Stimulated activated naive CD4-positive, alpha-beta T cell (primary cell): ENCODE measurements around the gene ZC3H12C.
"Not testable (repeated sequence)": the region's sequence is repeated elsewhere in the genome, so short reads cannot be mapped to it uniquely, and the experiment has no call there.

Experiments
- DNase-seq, 6 experiments: peaks; one replicate each; lab custom pipeline; 2025; lab: John Stamatoyannopoulos, UW

ZC3H12C gene

DNA sequence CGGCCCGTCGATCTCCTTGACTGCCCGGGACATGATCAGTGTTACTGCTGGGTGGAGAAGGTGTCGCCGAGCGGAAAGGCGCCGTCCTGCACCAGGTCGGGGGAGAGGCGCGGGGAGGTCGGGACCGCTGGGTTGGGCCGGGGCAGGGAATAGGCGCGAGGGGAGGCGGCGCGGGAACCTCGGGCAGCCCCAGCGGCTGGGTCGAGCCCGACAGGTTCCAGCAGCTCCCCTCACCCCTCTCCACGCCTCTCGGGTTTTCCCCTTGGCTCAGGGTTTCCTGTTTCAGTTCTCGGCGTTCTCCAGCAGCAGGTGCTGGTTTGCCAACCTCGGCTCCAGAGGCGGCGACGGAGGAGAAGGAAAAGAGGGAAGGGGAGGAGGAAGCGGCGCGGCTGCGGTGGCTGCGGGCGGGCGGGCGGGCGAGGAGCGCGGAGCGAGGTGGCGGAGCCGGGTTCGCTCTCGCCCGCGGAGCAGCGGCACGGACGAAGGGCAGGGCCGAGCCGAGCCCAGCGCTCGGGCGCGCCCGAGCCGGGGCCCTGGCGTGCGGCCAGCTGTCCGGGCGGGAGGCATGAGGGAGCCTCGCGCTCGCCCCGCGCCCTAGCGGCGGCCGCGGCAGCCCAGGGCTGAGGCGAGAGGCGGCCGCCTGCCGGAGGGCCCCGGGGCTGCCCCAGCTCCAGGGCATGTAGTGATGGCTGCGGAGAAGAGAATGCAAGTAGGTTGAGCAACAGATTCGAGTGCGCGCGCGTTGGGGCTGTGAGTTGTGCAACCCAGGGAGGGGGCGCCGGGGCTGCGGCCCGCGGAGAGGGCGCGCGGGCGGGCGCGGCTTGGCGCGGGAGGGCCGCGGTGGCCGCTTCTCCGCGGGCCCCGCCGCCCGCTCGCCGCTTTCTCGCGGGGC is at the start of gene ZC3H12C:
Gene ZC3H12C, plus strand, starts transcription at position 878 of the 892 bp plus-strand sequence. CDS start 20 bp downstream, outside the sequence.
- DNase-seq: no peak

DNA sequence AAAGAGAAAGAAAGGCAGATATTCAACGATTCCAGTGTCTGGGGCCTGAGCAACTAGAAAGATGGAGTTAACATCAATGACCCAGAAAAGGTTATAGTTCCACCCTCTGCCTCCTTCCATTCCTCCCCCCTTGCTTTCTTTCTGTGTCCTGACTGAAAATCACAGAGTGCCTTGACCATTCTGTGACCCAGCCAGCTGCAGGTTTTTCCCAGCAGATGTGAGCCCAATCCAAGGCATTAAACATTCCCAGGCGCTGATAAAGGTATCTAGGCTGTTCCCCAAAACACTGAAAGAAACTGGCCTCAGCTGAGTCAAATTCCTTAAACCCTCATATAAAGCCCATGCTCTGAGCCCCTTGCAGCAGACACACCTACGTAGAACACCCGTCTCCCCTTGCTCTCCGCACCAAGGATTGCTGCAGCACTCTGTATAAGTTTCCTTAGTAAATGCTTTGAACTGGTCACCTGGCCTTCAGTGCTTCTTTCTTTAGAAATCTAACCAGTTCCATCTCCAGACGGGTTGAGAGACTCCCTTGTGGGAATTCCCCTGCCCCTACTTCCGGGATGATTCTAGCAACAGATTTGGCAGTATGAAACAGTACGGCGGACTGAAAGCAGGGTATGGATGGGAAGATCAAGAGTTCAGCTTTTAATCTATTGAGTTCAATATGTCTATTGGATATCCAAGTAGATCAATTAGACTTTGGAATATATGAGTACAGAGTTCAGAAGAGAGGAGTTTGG is 48.8 kb upstream of the ZC3H12C start:
- no peak for DNase-seq

GRCh38 chr11:110046775-110047380 is 46.3 kb upstream of the ZC3H12C start:
- no peak for DNase-seq

- no peak for DNase-seq
Measured at GRCh38 chr11:110049501-110050200, 43.5 kb upstream of the ZC3H12C start.

DNA sequence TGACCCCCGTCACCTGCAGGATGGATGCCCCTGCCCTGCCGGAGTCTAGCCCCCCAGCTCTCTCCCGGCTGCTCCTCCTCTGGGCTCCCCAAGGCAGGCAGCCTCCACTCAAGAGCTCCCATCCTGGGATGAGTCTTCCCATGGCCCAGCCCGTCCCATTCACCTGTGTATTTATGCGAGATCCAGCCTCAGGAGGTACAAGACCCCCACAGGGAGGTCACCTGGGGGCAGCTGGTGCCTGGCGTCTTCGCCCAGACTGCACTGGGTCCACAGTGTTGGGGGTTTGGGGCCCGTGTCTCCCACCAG is 43.0 kb upstream of the ZC3H12C start:
- no peak for DNase-seq

DNA sequence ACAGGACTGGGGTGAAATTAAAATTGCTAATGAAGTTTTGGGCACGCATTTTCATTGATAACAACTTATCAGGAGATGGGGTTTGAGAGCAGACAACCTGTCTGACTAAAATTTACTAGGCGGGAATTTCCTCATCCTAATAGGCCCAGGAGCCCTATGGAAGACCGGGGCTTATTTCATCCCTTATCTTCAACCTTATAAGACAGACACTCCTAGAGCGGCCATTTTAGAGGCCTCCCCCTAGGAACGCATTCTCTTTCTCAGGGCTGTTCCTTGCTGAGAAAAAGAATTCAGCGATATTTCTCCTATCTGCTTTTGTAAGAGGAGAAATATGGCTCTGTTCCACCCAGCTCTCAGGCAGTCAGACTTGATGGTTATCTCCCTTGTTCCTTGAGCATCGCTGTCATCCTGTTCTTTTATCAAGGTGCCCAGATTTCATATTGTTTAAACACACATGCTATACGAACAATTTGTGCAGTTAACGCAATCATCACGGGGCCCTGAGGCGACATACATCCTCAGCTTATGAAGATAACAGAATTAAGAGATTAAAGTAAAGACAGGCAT is 39.3 kb upstream of the ZC3H12C start:
- no peak for DNase-seq

- no peak for DNase-seq
Measured at GRCh38 chr11:110056956-110057355, 36.2 kb upstream of the ZC3H12C start.

DNA sequence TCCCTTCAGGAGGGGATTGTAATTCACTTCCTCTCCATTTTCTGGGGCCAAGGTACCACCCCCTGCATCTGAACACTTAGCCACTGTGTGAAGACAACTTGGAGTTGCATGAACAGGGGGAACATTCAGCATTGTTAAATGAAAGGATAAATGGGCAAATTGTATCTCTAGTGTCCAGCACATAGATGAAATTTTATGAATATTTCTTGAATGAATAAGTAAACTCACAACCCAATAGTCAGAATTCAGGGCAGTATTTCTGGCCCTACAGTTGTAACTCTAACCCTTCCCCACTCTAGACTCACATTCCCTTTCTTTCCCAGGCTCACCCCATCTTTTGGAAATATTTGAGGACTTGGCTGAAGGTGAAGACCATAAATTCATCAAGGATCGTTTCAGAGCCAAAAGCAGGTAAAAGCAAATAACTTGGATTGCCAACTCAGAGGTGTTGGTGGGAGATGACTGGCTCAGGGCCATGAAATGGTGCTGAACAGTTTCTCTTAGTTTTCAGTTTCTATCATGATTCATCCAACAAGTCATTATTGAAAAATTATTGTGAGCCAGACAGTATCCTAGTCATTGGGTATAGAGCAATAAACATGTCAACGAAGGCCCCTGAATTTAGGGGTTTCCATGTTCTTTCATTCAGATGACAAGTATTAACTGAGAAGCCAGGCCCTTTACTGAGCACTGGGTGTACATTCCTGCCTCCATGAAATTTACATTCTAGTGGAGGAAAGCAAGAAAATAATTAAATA is 33.3 kb upstream of the ZC3H12C start:
- DNase-seq: no peak

DNA sequence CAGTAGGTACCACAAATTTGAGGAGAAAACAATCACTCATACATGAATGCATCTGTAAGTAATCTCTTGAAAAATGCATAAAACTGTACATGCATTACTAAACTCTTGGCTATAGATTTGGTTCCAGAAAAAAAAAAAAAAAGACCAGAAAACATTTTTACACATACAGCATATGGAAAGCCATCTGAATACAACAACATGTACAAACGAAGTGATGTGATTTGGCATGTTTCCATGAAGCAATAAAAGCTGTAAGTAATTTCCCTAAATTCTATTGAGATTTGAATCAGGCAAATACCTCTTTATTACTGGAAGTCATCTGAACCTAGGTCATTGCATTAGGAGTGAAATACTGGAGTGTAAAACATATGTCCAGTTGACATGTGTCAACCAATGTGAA is 31.9 kb upstream of the ZC3H12C start:
- DNase-seq: no peak

- no peak for DNase-seq
Measured at GRCh38 chr11:110062247-110062646, 30.9 kb upstream of the ZC3H12C start.

DNA sequence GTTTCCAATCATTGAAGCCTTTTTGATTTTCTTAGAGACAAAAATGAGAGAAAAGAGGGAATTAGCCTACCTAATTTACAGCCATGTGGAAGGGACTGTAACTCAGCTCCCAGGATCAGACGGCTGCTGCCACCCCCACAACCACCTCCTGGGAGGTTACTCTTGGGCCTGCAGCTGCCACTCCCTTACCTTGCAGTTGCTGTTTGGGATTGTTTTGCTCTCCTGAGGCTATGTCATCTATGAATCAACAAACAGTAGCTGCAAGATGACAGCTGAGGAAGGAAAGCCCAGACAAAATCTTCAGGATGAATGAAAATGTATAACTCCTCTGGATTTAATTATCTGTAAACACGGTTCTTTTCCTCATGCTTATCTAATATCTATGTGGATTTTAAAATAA is 28.0 kb upstream of the ZC3H12C start:
- no peak for DNase-seq

DNA sequence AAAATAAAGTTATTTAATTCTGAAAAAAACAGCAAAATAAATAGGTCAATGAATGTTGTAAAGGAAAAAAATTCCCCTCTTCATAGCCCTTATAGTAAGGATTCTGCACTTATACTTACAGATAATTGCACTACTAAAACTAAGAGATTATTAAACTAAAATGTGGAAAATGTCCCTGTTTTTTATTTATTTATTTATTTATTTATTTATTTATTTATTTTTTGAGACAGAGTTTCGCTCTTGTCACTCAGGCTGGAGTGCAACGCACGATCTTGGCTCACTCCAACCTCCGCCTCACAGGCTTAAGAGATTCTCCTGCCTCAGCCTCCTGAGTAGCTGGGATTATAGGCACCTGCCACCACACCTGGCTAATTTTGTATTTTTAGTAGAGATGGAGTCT is 25.2 kb upstream of the ZC3H12C start:
- DNase-seq: not testable (repeated sequence)

DNA sequence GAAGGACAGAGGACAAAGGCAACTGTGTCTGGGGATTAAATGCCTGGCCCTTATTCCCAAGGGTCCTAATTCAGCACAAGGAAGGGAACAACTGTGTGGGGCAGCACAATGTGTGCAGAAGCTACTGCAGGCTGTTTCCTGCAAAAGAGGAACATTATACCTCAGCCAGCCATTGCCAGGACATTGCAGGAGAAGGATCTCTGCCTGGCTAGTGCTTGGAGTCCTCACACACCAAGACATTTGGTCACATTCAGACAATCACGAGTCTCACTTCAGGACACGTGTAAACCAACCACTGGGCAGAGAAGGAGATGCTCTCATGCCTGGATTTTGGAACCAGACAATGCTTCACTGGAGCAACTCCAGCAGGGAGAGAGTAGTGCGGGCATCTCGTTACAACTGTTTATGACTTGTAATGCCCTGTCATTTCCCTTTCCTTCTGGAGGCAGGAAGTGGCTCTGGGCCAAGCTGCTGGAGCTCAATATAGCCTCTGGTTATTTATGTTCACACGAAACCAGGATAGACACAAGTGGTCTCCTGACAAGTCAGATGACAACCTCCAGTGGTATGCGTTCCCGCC is 23.9 kb upstream of the ZC3H12C start:
- no peak for DNase-seq

- DNase-seq: no peak
Measured at GRCh38 chr11:110070176-110070575, 23.0 kb upstream of the ZC3H12C start.

DNA sequence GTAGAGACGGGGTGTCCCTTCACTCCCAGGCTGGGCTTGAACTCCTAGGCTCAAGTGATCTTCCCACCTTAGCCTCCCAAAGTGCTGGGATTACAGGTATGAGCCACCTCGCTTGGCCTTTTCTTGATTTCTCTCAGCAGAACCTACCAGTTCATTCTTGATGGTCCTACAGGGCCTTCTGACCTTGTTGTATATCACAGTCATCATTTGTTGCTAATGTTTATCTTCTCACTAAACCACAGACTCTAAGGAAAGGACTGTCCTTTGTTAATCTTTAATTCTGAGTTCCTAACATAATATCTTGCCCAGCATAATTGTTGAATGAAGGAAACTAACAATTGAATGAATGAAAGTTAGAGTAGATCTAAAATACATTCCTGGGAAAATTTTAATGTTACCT is 22.0 kb upstream of the ZC3H12C start:
- no peak for DNase-seq

DNA sequence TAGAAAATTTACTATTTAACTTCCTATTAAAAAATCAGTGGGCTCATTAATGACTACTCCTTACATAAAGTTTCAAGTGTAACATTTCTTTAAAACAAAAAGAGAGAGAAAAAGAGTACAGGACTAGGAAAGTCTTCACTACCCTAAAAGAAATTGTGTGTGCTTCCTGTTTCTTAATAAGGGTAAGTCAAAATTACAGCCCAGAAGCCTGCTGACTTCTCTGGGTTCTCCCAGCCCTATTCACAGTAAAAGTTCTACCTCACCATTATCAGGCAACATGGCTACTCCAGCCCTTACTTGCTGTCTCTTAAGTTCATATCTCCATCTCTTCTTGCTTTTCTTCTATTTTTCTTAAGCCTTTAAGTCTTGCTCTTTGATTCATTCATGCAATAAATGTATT is 20.3 kb upstream of the ZC3H12C start:
- no peak for DNase-seq

- DNase-seq: no peak
Measured at GRCh38 chr11:110074499-110074898, 18.7 kb upstream of the ZC3H12C start.

GRCh38 chr11:110075105-110075846 is 17.9 kb upstream of the ZC3H12C start:
- no peak for DNase-seq

GRCh38 chr11:110075847-110076208 is 17.4 kb upstream of the ZC3H12C start:
- DNase-seq: no peak

DNA sequence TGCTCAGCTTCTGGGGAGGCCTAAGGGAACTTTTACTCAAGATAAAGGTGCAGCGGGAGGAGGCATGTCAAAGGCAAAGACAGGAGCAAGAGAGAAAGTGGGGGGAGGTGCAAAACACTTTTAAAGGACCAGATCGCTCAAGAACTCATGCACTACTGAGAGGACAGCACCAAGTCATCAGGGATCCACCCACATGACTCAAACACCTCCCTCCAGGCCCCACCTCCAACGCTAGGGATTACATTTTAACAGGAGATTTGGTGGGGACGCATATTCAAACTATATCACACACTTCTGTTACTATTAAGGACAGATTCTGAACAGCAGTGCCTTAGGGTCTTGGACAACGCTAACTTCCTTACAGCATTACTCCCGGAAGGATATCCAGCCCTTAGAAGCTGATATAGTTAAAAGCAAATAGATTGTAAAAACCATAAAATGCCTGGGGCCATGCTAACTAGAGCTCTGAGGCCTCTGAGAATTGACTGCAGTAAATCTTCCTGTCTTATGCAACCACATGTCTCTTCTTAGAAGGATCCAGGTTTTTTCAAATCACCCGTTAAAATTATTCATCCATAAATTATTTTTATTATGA is 16.7 kb upstream of the ZC3H12C start:
- no peak for DNase-seq
